ENCODE results near the gene MTERF1. TPM values are rescaled to one million over a fixed set of nuclear protein-coding genes. Genes with fewer than 3 reads are reported as not detected.

MTERF1 gene
- total RNA-seq, 1 experiment from 2014 or later: 12.0 TPM

DNA sequence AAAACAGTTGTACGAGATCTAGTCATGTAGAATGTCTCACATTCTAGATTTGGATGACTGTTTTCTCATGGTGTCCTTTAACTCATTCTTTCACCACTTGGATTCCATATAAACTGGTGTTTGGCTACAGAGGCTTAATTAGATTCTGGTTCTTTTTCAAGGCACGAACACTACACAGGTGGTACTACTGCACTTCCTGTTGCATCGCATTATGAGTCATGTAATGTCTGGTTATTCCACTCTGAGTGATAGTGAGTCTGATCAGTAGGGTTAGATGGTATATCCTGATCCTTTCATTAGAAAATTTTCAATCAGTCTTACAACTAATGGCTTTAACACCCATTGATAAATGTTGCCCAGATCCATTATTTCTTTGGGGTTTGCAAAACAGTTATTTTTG, 49.0 kb upstream of the MTERF1 start:
- ChIA-PET POLR2A (no interaction called here), CTCF (no interaction called here)
- peaks cover 16% of the 10 kb centered on the region for H3K27me3 Mint-ChIP-seq (ENCODE audit: low read depth)
- H3K36me3 Mint-ChIP-seq: no peaks in the 10 kb centered on the region
- no peaks in the 10 kb centered on the region for H3K4me1 Mint-ChIP-seq
- no peak for TF ChIP-seq EMX1 (CRISPR knock-in tag; IDR thresholded peaks at IDR 0.05)
- no peak for TF ChIP-seq MYBL2 (CRISPR knock-in tag; IDR thresholded peaks at IDR 0.05)
- TF ChIP-seq, protein P1, sequence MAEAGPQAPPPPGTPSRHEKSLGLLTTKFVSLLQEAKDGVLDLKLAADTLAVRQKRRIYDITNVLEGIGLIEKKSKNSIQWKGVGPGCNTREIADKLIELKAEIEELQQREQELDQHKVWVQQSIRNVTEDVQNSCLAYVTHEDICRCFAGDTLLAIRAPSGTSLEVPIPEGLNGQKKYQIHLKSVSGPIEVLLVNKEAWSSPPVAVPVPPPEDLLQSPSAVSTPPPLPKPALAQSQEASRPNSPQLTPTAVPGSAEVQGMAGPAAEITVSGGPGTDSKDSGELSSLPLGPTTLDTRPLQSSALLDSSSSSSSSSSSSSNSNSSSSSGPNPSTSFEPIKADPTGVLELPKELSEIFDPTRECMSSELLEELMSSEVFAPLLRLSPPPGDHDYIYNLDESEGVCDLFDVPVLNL (CRISPR knock-in tag; IDR thresholded peaks at IDR 0.05; ENCODE audit: borderline replicate concordance, low read depth): no peak
- TF ChIP-seq ZNF671 (CRISPR knock-in tag; IDR thresholded peaks at IDR 0.05): no peak
- TF ChIP-seq, protein P2, sequence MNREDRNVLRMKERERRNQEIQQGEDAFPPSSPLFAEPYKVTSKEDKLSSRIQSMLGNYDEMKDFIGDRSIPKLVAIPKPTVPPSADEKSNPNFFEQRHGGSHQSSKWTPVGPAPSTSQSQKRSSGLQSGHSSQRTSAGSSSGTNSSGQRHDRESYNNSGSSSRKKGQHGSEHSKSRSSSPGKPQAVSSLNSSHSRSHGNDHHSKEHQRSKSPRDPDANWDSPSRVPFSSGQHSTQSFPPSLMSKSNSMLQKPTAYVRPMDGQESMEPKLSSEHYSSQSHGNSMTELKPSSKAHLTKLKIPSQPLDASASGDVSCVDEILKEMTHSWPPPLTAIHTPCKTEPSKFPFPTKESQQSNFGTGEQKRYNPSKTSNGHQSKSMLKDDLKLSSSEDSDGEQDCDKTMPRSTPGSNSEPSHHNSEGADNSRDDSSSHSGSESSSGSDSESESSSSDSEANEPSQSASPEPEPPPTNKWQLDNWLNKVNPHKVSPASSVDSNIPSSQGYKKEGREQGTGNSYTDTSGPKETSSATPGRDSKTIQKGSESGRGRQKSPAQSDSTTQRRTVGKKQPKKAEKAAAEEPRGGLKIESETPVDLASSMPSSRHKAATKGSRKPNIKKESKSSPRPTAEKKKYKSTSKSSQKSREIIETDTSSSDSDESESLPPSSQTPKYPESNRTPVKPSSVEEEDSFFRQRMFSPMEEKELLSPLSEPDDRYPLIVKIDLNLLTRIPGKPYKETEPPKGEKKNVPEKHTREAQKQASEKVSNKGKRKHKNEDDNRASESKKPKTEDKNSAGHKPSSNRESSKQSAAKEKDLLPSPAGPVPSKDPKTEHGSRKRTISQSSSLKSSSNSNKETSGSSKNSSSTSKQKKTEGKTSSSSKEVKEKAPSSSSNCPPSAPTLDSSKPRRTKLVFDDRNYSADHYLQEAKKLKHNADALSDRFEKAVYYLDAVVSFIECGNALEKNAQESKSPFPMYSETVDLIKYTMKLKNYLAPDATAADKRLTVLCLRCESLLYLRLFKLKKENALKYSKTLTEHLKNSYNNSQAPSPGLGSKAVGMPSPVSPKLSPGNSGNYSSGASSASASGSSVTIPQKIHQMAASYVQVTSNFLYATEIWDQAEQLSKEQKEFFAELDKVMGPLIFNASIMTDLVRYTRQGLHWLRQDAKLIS (CRISPR knock-in tag; IDR thresholded peaks at IDR 0.05; ENCODE audit: borderline replicate concordance): no peak
- TF ChIP-seq TEAD1 (CRISPR knock-in tag; IDR thresholded peaks at IDR 0.05): no peak
- TF ChIP-seq, protein P3, sequence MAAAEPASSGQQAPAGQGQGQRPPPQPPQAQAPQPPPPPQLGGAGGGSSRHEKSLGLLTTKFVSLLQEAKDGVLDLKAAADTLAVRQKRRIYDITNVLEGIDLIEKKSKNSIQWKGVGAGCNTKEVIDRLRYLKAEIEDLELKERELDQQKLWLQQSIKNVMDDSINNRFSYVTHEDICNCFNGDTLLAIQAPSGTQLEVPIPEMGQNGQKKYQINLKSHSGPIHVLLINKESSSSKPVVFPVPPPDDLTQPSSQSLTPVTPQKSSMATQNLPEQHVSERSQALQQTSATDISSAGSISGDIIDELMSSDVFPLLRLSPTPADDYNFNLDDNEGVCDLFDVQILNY (CRISPR knock-in tag; IDR thresholded peaks at IDR 0.05): no peak
- ATAC-seq (no peak), DNase-seq (ENCODE audit: low spot score) (no peak)
- H3K27ac Mint-ChIP-seq: no peak overlapping the region
- peaks cover 17% of the 10 kb centered on the region for H3K9me3 Mint-ChIP-seq
- H3K4me3 Mint-ChIP-seq: no peak overlapping the region

DNA sequence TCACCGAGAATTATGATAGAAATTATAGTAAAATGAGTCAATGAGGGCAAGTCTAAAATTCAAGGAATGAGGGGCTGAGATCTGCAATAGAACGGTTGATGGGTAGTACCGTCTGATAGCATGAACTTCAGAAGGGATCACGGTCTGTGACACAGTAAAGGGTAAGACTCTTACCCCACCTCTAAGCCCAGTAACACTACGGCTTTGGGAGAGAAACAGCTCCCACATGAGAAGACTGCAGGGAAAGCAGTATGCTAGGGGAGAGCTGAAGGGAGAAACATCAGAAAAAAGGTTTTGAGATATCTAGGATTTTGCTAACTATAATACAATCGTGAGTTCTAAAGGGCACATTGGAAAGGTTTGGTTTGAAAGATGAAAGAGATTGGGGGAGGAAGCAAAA, 47.4 kb upstream of the MTERF1 start:
- no peak overlapping the region for H3K27ac Mint-ChIP-seq
- CTCF ChIA-PET: no interaction called here
- POLR2A ChIA-PET: no interaction called here

DNA sequence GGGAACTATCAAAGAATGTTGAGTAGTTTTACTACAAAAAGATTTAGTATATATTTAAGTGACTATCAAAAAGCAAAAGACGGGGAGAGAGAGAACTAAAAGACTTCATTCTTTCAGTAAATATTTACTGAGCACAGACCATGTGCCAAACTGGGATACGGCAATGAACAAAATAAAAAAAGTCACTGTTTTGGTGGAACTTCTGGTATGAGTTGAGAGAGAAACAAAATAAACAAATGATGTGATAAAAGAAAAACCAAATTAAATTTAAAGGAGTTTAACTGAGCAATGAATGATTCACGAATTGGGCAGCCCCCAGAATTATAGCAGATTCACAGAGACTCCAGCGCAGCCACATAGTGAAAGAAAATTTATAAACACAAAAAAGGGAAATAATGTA, 42.4 kb upstream of the MTERF1 start:
- DNase-seq (ENCODE audit: low spot score) (no peak), ATAC-seq (no peak)
- H3K27me3 Mint-ChIP-seq (ENCODE audit: low read depth): peaks cover 6% of the 10 kb centered on the region
- no peaks in the 10 kb centered on the region for H3K4me1 Mint-ChIP-seq
- no peak overlapping the region for H3K4me3 Mint-ChIP-seq
- H3K27ac Mint-ChIP-seq: no peak overlapping the region
- ChIA-PET CTCF (no interaction called here), POLR2A (no interaction called here)
- H3K36me3 Mint-ChIP-seq: no peaks in the 10 kb centered on the region
- peaks cover 19% of the 10 kb centered on the region for H3K9me3 Mint-ChIP-seq
- TF ChIP-seq, protein P4, sequence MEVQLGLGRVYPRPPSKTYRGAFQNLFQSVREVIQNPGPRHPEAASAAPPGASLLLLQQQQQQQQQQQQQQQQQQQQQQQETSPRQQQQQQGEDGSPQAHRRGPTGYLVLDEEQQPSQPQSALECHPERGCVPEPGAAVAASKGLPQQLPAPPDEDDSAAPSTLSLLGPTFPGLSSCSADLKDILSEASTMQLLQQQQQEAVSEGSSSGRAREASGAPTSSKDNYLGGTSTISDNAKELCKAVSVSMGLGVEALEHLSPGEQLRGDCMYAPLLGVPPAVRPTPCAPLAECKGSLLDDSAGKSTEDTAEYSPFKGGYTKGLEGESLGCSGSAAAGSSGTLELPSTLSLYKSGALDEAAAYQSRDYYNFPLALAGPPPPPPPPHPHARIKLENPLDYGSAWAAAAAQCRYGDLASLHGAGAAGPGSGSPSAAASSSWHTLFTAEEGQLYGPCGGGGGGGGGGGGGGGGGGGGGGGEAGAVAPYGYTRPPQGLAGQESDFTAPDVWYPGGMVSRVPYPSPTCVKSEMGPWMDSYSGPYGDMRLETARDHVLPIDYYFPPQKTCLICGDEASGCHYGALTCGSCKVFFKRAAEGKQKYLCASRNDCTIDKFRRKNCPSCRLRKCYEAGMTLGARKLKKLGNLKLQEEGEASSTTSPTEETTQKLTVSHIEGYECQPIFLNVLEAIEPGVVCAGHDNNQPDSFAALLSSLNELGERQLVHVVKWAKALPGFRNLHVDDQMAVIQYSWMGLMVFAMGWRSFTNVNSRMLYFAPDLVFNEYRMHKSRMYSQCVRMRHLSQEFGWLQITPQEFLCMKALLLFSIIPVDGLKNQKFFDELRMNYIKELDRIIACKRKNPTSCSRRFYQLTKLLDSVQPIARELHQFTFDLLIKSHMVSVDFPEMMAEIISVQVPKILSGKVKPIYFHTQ (CRISPR knock-in tag; IDR thresholded peaks at IDR 0.05): no peak
- TF ChIP-seq FOXP1 (CRISPR knock-in tag; IDR thresholded peaks at IDR 0.05; ENCODE audit: borderline replicate concordance) (no peak), NR1H2 (CRISPR knock-in tag; IDR thresholded peaks at IDR 0.05) (no peak), NR2C2 (CRISPR knock-in tag; IDR thresholded peaks at IDR 0.05) (no peak), ZNF671 (CRISPR knock-in tag; IDR thresholded peaks at IDR 0.05) (no peak), ZNF121 (CRISPR knock-in tag; IDR thresholded peaks at IDR 0.05) (no peak), IRF2 (CRISPR knock-in tag; IDR thresholded peaks at IDR 0.05; ENCODE audit: borderline replicate concordance, low read depth) (no peak)
- TF ChIP-seq, protein P5, sequence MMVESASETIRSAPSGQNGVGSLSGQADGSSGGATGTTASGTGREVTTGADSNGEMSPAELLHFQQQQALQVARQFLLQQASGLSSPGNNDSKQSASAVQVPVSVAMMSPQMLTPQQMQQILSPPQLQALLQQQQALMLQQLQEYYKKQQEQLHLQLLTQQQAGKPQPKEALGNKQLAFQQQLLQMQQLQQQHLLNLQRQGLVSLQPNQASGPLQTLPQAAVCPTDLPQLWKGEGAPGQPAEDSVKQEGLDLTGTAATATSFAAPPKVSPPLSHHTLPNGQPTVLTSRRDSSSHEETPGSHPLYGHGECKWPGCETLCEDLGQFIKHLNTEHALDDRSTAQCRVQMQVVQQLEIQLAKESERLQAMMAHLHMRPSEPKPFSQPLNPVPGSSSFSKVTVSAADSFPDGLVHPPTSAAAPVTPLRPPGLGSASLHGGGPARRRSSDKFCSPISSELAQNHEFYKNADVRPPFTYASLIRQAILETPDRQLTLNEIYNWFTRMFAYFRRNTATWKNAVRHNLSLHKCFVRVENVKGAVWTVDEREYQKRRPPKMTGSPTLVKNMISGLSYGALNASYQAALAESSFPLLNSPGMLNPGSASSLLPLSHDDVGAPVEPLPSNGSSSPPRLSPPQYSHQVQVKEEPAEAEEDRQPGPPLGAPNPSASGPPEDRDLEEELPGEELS (CRISPR knock-in tag; IDR thresholded peaks at IDR 0.05): no peak
- TF ChIP-seq, protein P6, sequence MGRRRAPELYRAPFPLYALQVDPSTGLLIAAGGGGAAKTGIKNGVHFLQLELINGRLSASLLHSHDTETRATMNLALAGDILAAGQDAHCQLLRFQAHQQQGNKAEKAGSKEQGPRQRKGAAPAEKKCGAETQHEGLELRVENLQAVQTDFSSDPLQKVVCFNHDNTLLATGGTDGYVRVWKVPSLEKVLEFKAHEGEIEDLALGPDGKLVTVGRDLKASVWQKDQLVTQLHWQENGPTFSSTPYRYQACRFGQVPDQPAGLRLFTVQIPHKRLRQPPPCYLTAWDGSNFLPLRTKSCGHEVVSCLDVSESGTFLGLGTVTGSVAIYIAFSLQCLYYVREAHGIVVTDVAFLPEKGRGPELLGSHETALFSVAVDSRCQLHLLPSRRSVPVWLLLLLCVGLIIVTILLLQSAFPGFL (CRISPR knock-in tag; IDR thresholded peaks at IDR 0.05; ENCODE audit: borderline replicate concordance): no peak
- TF ChIP-seq, protein P7, sequence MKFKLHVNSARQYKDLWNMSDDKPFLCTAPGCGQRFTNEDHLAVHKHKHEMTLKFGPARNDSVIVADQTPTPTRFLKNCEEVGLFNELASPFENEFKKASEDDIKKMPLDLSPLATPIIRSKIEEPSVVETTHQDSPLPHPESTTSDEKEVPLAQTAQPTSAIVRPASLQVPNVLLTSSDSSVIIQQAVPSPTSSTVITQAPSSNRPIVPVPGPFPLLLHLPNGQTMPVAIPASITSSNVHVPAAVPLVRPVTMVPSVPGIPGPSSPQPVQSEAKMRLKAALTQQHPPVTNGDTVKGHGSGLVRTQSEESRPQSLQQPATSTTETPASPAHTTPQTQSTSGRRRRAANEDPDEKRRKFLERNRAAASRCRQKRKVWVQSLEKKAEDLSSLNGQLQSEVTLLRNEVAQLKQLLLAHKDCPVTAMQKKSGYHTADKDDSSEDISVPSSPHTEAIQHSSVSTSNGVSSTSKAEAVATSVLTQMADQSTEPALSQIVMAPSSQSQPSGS (CRISPR knock-in tag; IDR thresholded peaks at IDR 0.05; ENCODE audit: borderline replicate concordance, low read depth): no peak

More for the DNA sequence above, 47.4 kb upstream of the MTERF1 start:
- Mint-ChIP-seq H3K4me3 (no peak overlapping the region), H3K9me3 (peaks cover 19% of the 10 kb centered on the region), H3K27me3 (ENCODE audit: low read depth) (peaks cover 10% of the 10 kb centered on the region), H3K4me1 (no peaks in the 10 kb centered on the region), H3K36me3 (no peaks in the 10 kb centered on the region)
- no peak for DNase-seq (ENCODE audit: low spot score)
- no peak for ATAC-seq
- no peak for TF ChIP-seq FOXP1 (CRISPR knock-in tag; IDR thresholded peaks at IDR 0.05; ENCODE audit: borderline replicate concordance)

All from WTC11 (cell line).